ENCODE data around the gene PLCL1. TPM values are rescaled to one million over a fixed set of nuclear protein-coding genes. Genes with fewer than 3 reads are reported as not detected.

PLCL1 gene
- total and polyA plus RNA-seq, 10 of the 15 experiments (the other 5 are each of a cell fraction or from before 2014, with no cell fraction given): 0.03 to 1.5 (median 0.22) TPM

GRCh38 chr2:197926673-197927072 is 122.3 kb downstream of the PLCL1 start:
- ATAC-seq (no peak; the same call in 2 of the 3 replicates), DNase-seq (ENCODE audit: low read depth, low spot score) (no peak), FAIRE-seq (peak; percentile 27)
- no peak for TF ChIP-seq PAX8 (IDR thresholded peaks at IDR 0.05)
- TF ChIP-seq ETV6 (conservative IDR thresholded peaks at IDR 0.05 in 1 of 2, IDR thresholded peaks at IDR 0.05 in 1 of 2; ENCODE audit: borderline replicate concordance in 1 of 2, low read depth in 1 of 2): no peak
- TF ChIP-seq SIN3A (IDR thresholded peaks at IDR 0.05; ENCODE audit: low read depth, low read length): no peak
- Histone ChIP-seq H2AFZ (ENCODE audit: control insufficient read depth, low read depth, low read length) (no peak overlapping the region), H3K79me2 (ENCODE audit: control insufficient read depth, insufficient read depth, low read length) (no peaks in the 10 kb centered on the region), H4K20me1 (ENCODE audit: control insufficient read depth, insufficient read depth) (no peaks in the 10 kb centered on the region), H3K9ac (ENCODE audit: control insufficient read depth, insufficient read depth, low read length) (no peak overlapping the region), H3K4me3 (no peak overlapping the region), H3K27ac (ENCODE audit: control insufficient read depth, insufficient read depth) (no peak overlapping the region), H3K9me3 (replicated peaks; ENCODE audit: control insufficient read depth, insufficient read depth, low read length) (no peaks in the 10 kb centered on the region), H3K4me1 (ENCODE audit: control insufficient read depth, insufficient read depth, low read length) (no peaks in the 10 kb centered on the region), H3K27me3 (replicated peaks in 1 of 2; ENCODE audit: control insufficient read depth in 2 of 2, insufficient read depth in 2 of 2, low read length in 1 of 2) (no peaks in the 10 kb centered on the region), H3K36me3 (ENCODE audit: control insufficient read depth in 2 of 2, insufficient read depth in 2 of 2, low read length in 1 of 2) (no peaks in the 10 kb centered on the region), H3K4me2 (ENCODE audit: control insufficient read depth, insufficient read depth) (no peak overlapping the region)
- in situ Hi-C loops (cut with MboI) (no loop called here), intact Hi-C loops (cut with micrococcal nuclease; ENCODE audit: unreplicated experiment) (no loop called here)
- RAD21 ChIA-PET (ENCODE audit: unreplicated experiment): interaction anchor here (1.2 kb wide), 1 partner anchor 37 kb away, joined by 3 read pairs; no protein-coding TSS in a partner anchor
- no TSS peak for BruUV-seq (replicated peaks)
- SMC1A ChIA-PET (ENCODE audit: uncharacterized antibody, unreplicated experiment): interaction anchor here (1.1 to 1.9 kb wide), 2 partner anchors 9 to 18 kb away, joined by 4 to 5 read pairs; no protein-coding TSS in a partner anchor
- POLR2A ChIA-PET: no interaction called here
- CTCF ChIA-PET: no interaction called here
- 29% methylated on average over 4 of the region's 4 CpGs for WGBS (ENCODE audit: insufficient coverage, insufficient replicate concordance, low lambda C conversion rate, missing lambda C conversion rate)

DNA sequence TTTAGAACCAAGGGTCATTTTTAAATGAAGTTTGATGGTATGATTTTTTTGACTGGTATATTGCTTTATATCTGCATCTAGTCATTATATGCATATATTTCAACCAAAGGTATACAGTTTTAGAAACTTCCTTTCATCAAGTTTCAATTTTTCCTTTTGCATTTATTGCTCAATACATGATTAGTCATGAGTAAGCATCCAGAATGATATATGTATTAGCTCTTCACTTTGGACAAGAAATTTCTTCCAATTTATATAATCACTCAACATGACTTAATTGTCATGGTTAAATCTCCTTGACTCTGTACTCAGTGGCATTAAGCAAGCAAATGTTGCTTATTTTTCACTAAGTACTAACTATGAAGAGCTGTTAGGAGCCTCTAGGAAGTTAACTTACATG is 123.6 kb downstream of the PLCL1 start:
- ChIA-PET RAD21 (ENCODE audit: unreplicated experiment) (no interaction called here), POLR2A (no interaction called here), SMC1A (ENCODE audit: uncharacterized antibody, unreplicated experiment) (no interaction called here), CTCF (no interaction called here)
- Histone ChIP-seq H3K9ac (ENCODE audit: control insufficient read depth, insufficient read depth, low read length) (no peak overlapping the region), H3K36me3 (ENCODE audit: control insufficient read depth in 2 of 2, insufficient read depth in 2 of 2, low read length in 1 of 2) (no peaks in the 10 kb centered on the region), H3K27ac (ENCODE audit: control insufficient read depth, insufficient read depth) (no peak overlapping the region), H2AFZ (ENCODE audit: control insufficient read depth, low read depth, low read length) (no peak overlapping the region), H3K4me1 (ENCODE audit: control insufficient read depth, insufficient read depth, low read length) (no peaks in the 10 kb centered on the region), H4K20me1 (ENCODE audit: control insufficient read depth, insufficient read depth) (no peaks in the 10 kb centered on the region), H3K27me3 (replicated peaks in 1 of 2; ENCODE audit: control insufficient read depth in 2 of 2, insufficient read depth in 2 of 2, low read length in 1 of 2) (no peaks in the 10 kb centered on the region), H3K79me2 (ENCODE audit: control insufficient read depth, insufficient read depth, low read length) (no peaks in the 10 kb centered on the region), H3K4me2 (ENCODE audit: control insufficient read depth, insufficient read depth) (no peak overlapping the region), H3K9me3 (replicated peaks; ENCODE audit: control insufficient read depth, insufficient read depth, low read length) (no peaks in the 10 kb centered on the region), H3K4me3 (no peak overlapping the region)
- BruUV-seq (replicated peaks): no TSS peak
- FAIRE-seq (no peak), ATAC-seq (no peak), DNase-seq (ENCODE audit: low read depth, low spot score) (no peak)
- intact Hi-C loops (cut with micrococcal nuclease; ENCODE audit: unreplicated experiment) (no loop called here), in situ Hi-C loops (cut with MboI) (no loop called here)
- TF ChIP-seq SRF (IDR thresholded peaks at IDR 0.05; ENCODE audit: low read depth in 2 of 2, low read length in 2 of 2): no peak
- no peak for TF ChIP-seq ZNF207 (IDR thresholded peaks at IDR 0.05; ENCODE audit: borderline replicate concordance)
- TF ChIP-seq, protein P1, sequence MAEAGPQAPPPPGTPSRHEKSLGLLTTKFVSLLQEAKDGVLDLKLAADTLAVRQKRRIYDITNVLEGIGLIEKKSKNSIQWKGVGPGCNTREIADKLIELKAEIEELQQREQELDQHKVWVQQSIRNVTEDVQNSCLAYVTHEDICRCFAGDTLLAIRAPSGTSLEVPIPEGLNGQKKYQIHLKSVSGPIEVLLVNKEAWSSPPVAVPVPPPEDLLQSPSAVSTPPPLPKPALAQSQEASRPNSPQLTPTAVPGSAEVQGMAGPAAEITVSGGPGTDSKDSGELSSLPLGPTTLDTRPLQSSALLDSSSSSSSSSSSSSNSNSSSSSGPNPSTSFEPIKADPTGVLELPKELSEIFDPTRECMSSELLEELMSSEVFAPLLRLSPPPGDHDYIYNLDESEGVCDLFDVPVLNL (IDR thresholded peaks at IDR 0.05; ENCODE audit: low read depth, low read length): no peak
- TF ChIP-seq RCOR1 (conservative IDR thresholded peaks at IDR 0.05; ENCODE audit: low read depth, low read length): no peak
- TF ChIP-seq, protein P2, sequence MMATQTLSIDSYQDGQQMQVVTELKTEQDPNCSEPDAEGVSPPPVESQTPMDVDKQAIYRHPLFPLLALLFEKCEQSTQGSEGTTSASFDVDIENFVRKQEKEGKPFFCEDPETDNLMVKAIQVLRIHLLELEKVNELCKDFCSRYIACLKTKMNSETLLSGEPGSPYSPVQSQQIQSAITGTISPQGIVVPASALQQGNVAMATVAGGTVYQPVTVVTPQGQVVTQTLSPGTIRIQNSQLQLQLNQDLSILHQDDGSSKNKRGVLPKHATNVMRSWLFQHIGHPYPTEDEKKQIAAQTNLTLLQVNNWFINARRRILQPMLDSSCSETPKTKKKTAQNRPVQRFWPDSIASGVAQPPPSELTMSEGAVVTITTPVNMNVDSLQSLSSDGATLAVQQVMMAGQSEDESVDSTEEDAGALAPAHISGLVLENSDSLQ (IDR thresholded peaks at IDR 0.05): no peak
- no peak for TF ChIP-seq WRNIP1 (IDR thresholded peaks at IDR 0.05; ENCODE audit: borderline replicate concordance, low read depth, low read length)
- no peak for TF ChIP-seq IKZF1 (conservative IDR thresholded peaks at IDR 0.05)
